ENCODE results near the gene C19orf38. TPM values are rescaled to one million over a fixed set of nuclear protein-coding genes. Genes with fewer than 3 reads are reported as not detected.

The C19orf38 gene
- total RNA-seq, 1 donor from 2014 or later, result not detected

GRCh38 chr19:10913716-10914340 lies 65.6 kb downstream of the C19orf38 start:
- Mint-ChIP-seq H3K27me3 (ENCODE audit: low read depth) (no peaks in the 10 kb centered on the region), H3K36me3 (ENCODE audit: low read depth) (no peaks in the 10 kb centered on the region), H3K27ac (ENCODE audit: unreplicated experiment) (no peak overlapping the region), H3K4me1 (no peaks in the 10 kb centered on the region), H3K4me3 (no peak overlapping the region), H3K9me3 (no peaks in the 10 kb centered on the region)
- no peak for TF ChIP-seq CTCF (conservative IDR thresholded peaks at IDR 0.05)
- no peak for DNase-seq (ENCODE audit: low read depth, low spot score)

GRCh38 chr19:10915130-10916091 lies 67.2 kb downstream of the C19orf38 start:
- Mint-ChIP-seq H3K27me3 (ENCODE audit: low read depth) (no peaks in the 10 kb centered on the region), H3K4me3 (no peak overlapping the region), H3K36me3 (ENCODE audit: low read depth) (no peaks in the 10 kb centered on the region), H3K9me3 (no peaks in the 10 kb centered on the region), H3K4me1 (no peaks in the 10 kb centered on the region), H3K27ac (ENCODE audit: unreplicated experiment) (no peak overlapping the region)
- no peak for DNase-seq (ENCODE audit: low read depth, low spot score)
- TF ChIP-seq CTCF (conservative IDR thresholded peaks at IDR 0.05), result no peak

GRCh38 chr19:10916602-10917001 lies 68.4 kb downstream of the C19orf38 start:
- no peak for DNase-seq (ENCODE audit: low read depth, low spot score)
- H3K4me3 Mint-ChIP-seq, result no peak overlapping the region

GRCh38 chr19:10918359-10918758 lies 70.1 kb downstream of the C19orf38 start:
- H3K27me3 Mint-ChIP-seq (ENCODE audit: low read depth), result no peaks in the 10 kb centered on the region
- H3K9me3 Mint-ChIP-seq, result no peaks in the 10 kb centered on the region
- TF ChIP-seq CTCF (conservative IDR thresholded peaks at IDR 0.05), result no peak
- H3K4me3 Mint-ChIP-seq, result no peak overlapping the region
- H3K4me1 Mint-ChIP-seq, result no peaks in the 10 kb centered on the region
- no peak for DNase-seq (ENCODE audit: low read depth, low spot score)
- no peaks in the 10 kb centered on the region for H3K36me3 Mint-ChIP-seq (ENCODE audit: low read depth)
- H3K27ac Mint-ChIP-seq (ENCODE audit: unreplicated experiment), result no peak overlapping the region

More at GRCh38 chr19:10916602-10917001, 68.4 kb downstream of the C19orf38 start:
- Mint-ChIP-seq H3K9me3 (no peaks in the 10 kb centered on the region), H3K27me3 (ENCODE audit: low read depth) (no peaks in the 10 kb centered on the region), H3K36me3 (ENCODE audit: low read depth) (no peaks in the 10 kb centered on the region), H3K27ac (ENCODE audit: unreplicated experiment) (no peak overlapping the region), H3K4me1 (no peaks in the 10 kb centered on the region)
- no peak for TF ChIP-seq CTCF (conservative IDR thresholded peaks at IDR 0.05)

Small RNAs within 50 kb of the gene (microRNA-seq; reads per million reads assigned to microRNA genes)
- gene MIR199A1, result not detected
- 3.6 reads per million for gene MIR6793

Other genes with a start within 250 kb of the C19orf38 start
- 94.5 and 99.5 TPM in 2 replicates for gene SLC44A2, start 222.9 kb upstream of the C19orf38 start, total RNA-seq
- 848 and 861 TPM in 2 replicates for gene ILF3, start 194.1 kb upstream of the C19orf38 start, total RNA-seq
- gene QTRT1, start 147.0 kb upstream of the C19orf38 start, total RNA-seq, result 74.0 and 85.0 TPM in 2 replicates
- 117 TPM in 2 replicates for gene DNM2, start 130.3 kb upstream of the C19orf38 start, total RNA-seq
- 27.9 and 30.9 TPM in 2 replicates for gene TMED1, start 12.2 kb upstream of the C19orf38 start, total RNA-seq
- 99.6 and 106 TPM in 2 replicates for gene CARM1, start 23.1 kb downstream of the C19orf38 start, total RNA-seq
- gene YIPF2, start 80.2 kb downstream of the C19orf38 start, total RNA-seq, result 19.8 and 22.0 TPM in 2 replicates
- 28.0 and 30.1 TPM in 2 replicates for gene TIMM29, start 80.4 kb downstream of the C19orf38 start, total RNA-seq
- gene SMARCA4, start 112.6 kb downstream of the C19orf38 start, total RNA-seq, result 363 and 382 TPM in 2 replicates
- 141 and 152 TPM in 2 replicates for gene LDLR, start 241.0 kb downstream of the C19orf38 start, total RNA-seq

Measured in neural crest cell (in vitro differentiated cells).